Colon (tissue), 2 donors: ENCODE results near the gene C10orf67.

ENCODE experiments used
- FAIRE-seq: peaks from 2 replicates; lab custom pipeline; 2012; peaks lifted over from hg19 to GRCh38; lab: Jason Lieb, UNC
- donor health status: control.
- donor health status: control.

C10orf67 gene

DNA sequence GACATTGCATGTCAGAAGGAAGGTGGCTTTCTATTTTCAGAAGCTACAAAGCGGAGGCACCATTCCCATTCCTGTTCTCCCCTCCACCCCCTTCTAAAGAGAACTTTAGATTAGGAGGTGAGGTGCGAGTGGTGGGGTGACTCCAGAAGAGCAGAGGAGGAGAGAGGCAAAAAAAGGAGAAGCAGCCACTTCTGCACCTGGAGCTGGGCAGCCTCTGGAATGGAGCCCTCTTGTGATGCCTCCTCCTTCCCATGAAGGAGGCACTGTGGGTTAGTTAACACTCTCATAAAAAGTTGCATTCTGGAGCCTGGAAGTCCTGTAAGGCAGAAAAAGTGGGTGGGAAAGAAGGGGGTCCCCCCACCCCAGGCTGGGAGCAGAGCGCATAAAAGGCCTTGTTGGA lies 147.7 kb downstream of the C10orf67 start:
- no peak for FAIRE-seq

DNA sequence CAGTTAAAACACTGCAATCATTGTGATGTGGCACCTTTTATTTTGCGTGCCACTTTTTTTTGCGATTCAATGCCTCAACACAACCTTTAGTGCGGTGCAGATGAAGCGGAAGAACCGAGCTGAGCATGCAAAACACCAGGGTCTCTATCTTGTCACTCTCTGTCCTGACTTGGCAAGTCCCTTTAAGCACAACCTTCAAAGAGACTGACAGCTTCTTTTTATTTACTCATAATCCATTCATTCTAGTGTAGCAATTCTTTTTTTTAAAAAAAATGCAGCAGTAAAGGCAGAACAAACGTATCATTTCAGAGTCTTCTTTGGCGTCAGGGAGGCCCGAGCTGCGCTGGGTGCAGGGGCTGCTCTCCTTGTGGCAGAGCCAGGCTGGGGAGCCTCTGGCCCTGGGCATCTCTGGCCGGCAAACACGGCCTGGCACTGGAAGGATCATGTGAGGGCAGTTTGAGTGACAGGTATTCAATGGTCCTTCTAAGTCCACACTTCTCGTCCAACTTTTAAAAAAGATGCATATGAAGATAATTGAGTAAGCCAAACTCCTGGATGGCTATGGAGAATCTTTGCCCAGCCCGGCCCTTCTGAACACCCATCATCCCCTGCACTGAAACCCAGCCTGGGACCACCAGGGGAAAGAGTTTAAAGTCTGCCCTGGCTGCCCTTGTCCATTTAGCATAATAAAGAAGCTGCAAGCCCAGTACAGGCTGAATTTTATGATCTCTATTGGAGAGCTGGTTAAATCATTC lies 148.6 kb downstream of the C10orf67 start:
- no peak for FAIRE-seq

DNA sequence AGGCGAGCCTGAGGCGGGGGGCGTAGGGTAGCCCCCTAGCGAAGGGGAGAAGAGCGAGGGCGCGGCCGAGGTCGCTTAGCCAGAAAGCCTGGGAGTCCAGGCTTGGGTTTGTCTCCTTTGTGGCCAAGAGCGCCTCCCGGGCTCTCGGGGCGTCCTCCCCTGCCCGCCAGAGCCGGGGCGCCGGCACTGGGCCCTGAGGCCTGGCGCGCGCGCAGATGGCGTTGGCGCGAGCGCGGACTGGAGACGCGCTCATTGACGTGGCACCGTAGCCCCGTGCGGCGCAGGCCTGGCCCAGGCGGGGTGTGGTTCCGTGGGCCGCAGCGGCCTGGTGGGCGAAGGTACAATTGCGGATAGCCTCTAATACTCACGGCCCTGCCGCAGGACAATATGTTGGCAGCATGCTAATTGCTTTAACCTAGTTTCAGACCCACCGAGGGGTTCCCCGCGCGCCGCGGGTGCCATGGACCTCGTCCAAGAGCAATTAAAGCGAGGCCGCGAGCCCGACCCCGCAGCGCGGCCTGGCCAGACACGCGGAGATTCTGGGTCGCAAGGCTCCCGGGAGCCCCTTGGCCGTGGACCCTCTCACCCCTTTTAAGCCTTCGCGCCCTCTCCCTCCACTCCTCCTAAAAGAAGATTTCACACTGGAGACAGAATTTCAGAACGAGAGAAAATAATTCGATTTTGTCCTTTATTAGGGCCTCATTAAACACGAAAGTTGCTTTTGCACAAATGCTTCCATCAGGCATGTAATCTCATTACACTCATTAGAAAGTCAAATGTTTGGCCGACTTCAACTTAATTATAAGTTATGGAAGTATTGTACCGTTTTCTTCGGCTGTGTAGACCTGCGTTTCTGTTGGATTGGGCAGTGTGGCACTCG lies 149.4 kb downstream of the C10orf67 start:
- FAIRE-seq, result no peak

DNA sequence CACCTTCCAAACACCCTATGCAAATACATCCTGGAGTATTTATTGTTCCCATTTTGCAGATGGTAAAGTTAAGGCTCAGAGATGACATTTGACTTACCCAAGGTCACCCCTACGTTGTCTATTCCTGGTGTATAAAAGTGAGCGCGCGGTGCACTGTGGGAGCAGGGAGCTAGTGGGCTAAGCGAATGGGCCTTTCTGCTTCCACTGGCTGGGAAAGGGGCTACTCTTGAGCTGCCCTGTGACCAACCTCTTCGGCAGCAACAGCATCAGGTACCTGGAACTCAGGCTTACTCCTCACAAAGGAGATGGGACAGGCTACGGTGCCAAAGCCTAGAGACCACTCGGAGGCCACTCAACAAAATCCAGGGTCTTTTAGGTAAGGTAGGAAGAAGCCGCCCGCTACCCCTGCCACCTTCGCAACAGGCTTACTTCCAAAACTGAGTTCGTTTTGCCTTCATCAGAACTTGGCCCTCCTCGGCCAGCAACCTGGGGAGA lies 150.1 kb downstream of the C10orf67 start:
- no peak for FAIRE-seq

DNA sequence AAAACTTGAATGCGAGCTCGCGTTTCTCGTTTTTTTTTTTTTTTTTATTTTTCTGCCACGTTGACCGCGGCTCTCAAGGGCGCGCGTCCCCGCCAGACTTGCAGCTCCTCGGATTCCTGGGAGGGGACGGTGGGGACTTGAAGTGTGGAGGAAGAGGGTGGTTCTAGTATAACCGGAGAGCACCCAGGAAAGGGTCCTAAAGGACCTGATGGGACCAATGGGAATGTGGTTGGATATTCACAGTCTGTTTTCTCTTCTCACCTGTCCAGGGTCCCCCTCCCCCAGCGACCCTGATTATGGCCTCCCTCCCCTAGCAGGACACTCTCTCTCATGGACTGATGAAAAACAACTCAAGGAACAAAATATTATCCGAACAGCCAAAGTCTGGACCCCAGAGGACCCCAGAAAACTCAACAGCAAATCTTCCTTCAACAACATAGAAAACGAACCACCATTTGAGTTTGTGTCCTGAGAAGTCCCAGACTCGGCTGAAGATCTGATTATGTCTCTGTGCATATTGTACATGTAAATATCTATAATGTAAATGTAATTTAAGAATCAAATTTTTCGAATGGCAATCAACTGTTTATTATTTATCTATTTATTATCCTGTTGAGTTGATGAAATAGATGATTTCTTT lies 151.0 kb downstream of the C10orf67 start:
- no peak for FAIRE-seq

DNA sequence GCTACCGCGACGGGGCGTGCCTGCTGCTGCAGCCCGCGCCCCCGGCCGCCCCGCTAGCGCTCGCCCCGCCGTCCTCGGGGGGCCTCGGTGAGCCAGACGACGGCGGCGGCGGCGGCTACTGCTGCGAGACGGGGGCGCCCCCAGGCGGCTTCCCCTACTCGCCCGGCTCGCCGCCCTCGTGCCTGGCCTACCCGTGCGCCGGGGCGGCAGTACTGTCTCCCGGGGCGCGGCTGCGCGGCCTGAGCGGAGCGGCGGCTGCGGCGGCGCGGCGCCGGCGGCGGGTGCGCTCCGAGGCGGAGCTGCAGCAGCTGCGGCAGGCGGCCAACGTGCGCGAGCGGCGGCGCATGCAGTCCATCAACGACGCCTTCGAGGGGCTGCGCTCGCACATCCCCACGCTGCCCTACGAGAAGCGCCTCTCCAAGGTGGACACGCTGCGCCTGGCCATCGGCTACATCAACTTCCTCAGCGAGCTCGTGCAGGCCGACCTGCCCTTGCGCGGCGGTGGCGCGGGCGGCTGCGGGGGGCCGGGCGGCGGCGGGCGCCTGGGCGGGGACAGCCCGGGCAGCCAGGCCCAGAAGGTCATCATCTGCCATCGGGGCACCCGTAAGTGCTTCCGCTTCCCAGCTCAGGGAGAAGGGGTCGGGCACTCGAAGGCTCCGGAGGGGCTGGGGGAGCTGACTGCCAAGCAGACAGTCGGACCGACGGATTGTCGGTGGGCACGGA lies 151.7 kb downstream of the C10orf67 start:
- FAIRE-seq, result no peak

DNA sequence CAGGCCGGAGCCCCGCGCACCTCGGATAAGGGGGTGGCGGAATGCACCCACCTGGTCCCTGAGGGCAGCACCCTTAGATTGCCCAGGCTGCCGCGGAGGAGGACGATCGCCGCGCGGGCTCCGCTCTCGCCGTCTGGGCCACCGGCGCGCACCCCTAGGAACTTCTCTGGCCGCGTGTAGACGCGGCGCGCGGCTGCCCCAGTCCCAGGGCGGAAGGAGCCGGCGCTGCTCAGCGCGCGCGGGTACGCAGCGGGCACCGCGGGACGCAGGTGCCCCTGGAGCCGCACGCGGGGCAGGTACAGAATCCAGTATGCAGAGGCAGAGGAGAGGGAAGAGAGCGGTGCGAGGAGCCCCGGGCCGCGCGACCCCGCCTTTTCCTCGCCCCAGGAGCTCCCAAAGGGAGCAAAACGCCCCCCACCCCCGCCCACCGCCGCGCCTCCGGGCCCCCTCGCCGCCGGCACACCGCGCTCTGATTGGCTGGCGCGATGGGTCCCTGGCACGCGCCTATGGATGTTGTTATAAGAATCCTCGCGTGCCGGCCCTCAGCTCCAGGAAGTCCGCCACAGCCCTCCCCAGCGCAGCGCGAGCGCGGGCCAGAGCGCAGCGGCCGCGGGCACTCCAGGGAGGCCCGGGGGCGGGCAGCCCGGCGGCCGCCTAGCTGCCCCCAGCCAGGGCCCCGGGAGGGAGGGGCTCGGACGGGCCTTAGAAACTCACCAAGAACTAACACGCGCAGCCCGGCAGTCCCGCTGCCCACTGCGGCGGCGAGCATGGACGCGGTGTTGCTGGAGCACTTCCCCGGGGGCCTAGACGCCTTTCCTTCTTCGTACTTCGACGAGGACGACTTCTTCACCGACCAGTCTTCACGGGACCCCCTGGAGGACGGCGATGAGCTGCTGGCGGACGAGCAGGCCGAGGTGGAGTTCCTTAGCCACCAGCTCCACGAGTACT lies 152.6 kb downstream of the C10orf67 start, which contains the start of gene PTF1A:
Gene PTF1A (plus strand): TSS at position 549 of the 948 bp plus-strand sequence. CDS start 219 bp downstream, at position 768.
- no peak for FAIRE-seq

DNA sequence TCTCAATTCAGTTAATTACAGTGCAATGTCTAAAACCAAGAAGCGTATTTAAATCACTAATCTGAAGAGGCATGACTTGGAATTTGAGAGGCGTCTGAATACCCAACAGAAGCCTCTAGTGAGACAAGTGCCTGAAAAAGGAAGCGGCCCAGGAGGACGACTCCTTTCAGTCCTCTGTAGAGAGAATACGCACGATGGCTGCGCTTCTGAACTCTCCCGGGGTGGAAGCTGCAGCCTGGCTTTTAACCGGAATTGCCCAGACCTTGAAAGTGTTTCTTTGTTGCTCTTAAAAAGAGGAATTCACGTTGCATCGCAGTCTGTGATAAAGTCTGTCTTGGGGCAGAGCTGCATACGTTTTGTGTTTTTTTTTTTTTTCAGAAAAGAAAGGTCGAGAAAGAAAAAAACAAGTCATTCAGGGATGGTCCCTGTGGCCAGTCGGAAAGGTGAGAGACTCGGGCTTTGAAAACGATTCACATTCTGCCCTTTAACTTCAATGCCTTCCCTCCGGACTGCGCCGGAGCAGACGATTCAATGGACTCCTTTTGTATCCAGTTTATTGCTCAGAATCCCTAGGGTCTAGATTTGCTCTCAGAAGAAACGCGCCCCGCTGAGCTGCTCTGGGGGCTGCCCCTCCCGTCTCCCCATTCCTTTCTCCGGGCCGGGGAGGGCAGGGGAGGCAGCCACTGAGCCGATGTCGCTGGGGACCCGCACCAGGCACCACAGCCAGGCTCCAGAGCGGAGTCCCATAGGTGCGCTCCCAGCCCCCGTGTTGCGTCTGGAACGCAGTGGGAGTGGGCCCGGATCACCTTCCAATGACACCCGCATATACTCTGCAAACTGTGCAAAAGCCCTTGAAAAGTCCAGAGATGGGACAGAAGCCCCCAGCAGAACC lies 153.5 kb downstream of the C10orf67 start:
- FAIRE-seq, result no peak

DNA sequence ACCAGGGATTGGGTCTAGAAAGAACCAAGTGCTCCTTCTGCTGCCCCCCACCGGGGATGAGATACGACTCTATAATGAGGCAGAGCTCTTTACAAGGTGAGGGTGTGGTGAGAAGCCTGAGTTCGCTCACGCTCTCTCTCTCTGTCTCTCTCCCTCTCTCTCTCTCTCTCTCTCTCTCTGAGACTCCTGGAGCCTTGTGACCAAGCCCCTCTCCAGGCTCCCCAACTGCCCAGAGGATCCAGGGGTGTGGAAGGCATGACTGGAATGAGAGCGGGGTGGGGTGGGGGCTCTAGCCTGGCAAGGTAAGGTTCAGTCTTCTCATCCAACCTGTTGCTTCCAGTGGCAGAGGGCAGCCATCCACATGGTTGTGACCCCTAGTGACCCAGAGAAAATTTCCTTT lies 155.6 kb downstream of the C10orf67 start:
- no peak for FAIRE-seq

DNA sequence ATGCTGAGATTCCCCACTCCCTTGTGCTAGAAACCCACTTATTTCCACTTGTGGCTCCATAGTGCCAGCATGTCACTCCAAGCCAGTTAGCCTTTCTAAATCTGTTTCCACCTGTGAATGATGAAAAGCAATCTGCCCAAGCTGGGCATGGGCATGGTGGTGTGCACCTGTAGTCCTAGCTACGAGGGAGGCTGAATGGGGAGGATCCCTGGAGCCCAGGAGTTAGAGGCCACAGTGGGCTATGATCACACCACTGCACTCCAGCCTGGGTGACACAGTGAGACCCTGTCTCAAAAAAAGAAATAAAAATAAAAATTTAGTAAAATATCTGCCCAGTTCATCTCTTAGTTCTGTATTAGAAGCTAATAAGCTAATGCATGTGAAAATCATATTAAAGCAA lies 157.4 kb downstream of the C10orf67 start:
- no peak for FAIRE-seq

DNA sequence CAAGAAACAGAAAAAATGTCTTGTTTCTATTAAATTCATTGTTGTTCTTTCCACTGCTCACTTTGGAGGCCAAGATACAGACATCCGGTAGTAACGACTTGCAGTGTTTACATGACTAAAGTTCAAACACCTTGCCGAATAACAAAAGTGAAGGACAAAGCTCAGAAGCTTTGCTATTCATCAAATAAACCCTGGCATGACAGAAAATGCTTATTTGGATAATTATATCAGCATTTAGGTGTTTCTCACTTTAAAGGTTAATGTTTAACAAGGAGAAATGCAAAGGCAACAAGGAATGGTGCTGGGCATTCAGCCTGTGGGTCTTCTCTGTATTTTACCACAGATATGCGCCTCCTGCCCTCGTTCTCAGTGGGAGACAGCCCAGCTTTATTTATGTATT lies 157.9 kb downstream of the C10orf67 start:
- FAIRE-seq, result no peak

DNA sequence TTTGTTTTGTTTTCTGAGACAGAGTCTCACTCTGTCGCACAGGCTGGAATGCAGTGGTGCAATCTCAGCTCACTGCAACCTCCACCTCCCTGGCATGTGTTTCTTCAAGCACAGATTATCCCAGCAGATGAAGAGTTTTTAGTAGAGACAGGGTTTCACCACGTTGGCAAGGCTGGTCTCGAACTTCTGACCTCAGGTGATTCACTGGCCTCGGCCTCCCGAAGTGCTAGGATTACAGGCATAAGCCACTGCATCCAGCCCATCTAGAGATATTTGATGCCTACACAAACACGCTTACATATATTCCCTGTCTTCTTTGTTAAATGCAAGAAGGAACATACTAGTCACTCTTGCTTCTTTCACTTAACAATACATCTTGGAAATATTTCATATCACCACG lies 158.4 kb downstream of the C10orf67 start:
- no peak for FAIRE-seq

DNA sequence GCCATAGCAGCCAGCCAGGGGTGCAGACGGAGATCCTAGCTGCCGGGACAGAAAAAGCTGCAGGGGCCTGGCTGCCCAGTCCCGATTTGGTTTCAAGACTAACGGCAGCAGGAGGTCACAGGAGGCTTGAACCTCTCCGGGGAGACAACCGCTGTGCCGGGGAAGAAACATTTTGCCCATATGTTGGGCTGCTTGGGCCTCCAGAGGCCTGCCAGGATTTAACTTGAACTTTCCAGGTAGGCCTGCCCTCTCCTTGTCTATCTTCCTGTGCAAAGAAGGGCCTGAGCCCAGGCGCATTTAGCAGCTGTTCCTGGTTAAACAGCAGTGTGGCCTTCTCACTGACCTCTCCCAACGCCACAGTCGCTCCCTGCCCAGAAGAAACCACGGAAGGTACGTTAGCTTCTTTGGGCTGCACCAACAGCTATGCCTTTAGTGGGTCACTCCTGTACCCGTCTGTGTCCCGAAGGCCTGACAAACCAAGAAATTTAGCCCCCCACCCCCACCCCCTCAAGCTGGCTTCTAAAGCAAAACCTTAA lies 169.6 kb downstream of the C10orf67 start:
- no peak for FAIRE-seq

DNA sequence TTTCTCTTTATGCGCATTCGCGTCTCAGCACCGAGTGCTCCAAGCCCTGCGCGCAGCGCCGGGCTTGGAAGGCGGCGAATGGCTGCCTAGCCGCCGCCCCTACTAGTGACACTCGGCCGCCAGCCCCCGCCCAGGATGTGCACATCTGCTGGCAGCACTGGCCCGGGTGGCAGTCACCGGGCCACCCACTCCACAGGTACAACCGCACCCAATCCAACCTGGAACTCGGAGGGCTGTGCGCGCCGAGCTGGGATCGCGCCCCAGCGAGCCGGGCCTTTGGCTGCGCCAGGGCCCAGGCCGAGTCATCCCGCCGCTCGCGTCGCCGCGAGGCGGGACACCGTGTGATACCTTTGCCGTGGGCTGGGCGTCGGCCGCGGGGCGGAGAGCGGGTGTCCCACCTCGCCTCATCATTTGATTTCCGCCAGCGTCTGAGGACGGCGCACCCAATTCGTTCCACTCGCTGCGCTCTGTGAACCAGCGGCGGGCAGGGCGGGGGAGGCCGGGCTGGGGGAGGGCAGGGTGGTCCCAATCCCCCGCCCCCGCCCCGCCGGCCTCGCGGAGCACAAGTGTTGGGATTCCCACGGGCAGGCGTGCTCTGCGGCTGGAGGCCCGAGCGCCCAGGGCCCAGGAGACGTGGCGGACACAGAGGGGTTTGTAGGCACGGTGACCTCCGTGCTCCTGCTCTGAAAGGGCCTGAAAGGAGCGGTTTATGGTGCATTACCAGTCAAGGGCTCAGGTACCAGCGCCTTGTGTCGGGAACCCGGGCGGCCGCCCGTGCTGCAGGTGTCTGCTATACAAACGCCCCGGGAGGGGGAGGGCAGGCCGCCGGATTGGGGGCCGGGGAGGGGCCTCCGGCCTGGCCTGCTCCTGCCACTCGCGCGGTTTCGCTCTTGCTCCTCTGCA lies 170.3 kb downstream of the C10orf67 start:
- FAIRE-seq, result no peak

DNA sequence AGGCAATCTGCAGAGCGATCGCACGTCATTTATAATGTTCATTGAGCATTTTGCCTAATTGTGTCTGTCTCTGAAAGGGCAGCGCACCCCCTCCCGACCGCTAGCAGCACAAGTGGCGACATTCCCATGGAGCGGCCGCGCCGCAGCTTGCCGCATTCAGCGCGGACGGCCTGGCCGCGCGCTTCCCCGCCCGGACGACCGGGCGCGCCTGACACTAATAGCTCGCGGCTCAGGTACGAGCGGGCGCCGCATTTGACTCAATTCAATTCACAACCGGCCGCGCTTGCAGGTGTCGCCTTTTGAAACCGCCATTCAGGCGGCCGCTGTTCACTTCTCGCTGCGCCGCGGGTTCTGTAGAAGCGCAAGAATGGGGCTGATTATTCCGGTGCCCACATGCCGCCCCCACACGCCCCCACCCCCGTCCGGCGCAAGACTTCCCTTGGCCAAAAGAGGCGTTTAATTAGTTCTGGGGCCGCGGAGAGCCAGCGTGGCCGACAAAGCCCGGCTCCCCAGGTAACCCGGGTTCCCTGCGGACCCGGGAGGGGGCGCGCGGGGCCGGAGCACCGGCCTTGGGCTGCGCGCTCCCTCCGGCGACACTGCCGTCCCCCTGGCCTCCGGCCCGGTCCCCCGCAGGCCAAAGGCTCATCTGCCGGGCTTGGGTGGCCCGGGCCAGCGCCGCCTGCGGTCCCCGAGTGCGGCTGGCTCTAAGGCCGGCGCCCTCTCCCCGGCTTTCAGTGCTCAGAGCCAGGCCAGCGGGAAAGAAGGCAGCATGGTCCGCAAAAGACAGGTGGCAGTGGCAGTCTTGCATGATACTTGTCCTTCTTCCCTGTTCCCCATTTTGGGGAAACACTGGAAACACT lies 171.2 kb downstream of the C10orf67 start:
- no peak for FAIRE-seq

DNA sequence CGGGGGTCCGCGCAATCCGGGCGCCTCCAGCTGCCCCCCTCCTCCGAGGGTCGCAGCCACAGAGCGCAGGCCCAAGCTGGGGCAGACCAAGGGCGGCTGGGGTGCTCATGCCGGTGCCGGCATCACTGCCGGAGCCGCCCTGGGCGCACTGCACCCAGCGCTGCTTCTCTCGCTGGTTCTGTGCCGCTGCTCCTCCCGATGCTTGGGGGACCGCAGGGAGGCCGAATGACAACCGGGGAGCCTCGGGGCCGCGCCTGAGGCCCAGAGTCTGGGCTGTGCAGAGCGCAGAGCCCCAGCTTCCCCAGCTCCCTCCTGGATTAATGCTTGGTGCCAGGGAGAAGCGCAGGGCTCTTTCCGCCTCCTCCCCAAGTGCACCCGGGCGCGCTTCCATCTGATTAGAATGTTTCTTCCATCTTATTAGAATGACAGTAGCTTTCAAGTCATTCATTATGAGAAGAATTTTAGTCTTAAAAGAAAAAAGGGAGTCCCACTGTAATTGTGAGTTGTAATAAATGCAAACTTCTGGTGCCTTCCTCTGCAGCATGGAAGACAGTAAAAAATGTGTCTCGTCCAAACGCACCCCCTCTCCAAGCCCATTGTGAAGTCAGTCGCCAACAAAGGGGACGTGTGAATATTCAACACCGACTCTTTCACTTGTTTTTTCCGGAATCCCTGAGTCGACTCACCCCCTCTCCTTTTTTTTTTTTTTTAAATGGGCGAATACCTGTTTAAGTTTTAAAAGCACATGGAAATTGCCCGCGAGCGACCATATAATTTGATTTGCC lies 172.0 kb downstream of the C10orf67 start:
- no peak for FAIRE-seq
